CD4-positive, alpha-beta T cell treated with Interleukin-6 for 4 hours (primary cell): ENCODE measurements around the gene PLCG2.

ENCODE experiments used
- DNase-seq: peaks from one replicate; pipeline ENCODE4 v3.0.0-alpha.2; 2020; ENCODE audit warnings: mixed read lengths

Gene PLCG2

GRCh38 chr16:81817296-81817695, 38.2 kb downstream of the PLCG2 start:
- DNase-seq = no peak

- no peak for DNase-seq
Measured at GRCh38 chr16:81817789-81818567, 38.9 kb downstream of the PLCG2 start.

- DNase-seq = no peak
Measured at GRCh38 chr16:81818568-81818896, 39.4 kb downstream of the PLCG2 start.

- no peak for DNase-seq
Measured at GRCh38 chr16:81818905-81819304, 39.8 kb downstream of the PLCG2 start.

GRCh38 chr16:81821436-81822128, 42.5 kb downstream of the PLCG2 start:
- DNase-seq = no peak

GRCh38 chr16:81823111-81823510, 44.0 kb downstream of the PLCG2 start:
- no peak for DNase-seq

- no peak for DNase-seq
Measured at GRCh38 chr16:81823734-81824133, 44.6 kb downstream of the PLCG2 start.

- DNase-seq = no peak
Measured at GRCh38 chr16:81826523-81826922, 47.4 kb downstream of the PLCG2 start.

GRCh38 chr16:81830845-81831540, 51.9 kb downstream of the PLCG2 start:
- DNase-seq = no peak

- peak; percentile 9 for DNase-seq
Measured at GRCh38 chr16:81831722-81832126, 52.6 kb downstream of the PLCG2 start.

- no peak for DNase-seq
Measured at GRCh38 chr16:81832801-81833547, 53.9 kb downstream of the PLCG2 start.

GRCh38 chr16:81833751-81834150, 54.7 kb downstream of the PLCG2 start:
- DNase-seq = no peak

GRCh38 chr16:81834868-81835267, 55.8 kb downstream of the PLCG2 start:
- DNase-seq = no peak

GRCh38 chr16:81836279-81837054, 57.4 kb downstream of the PLCG2 start:
- DNase-seq = no peak

- no peak for DNase-seq
Measured at GRCh38 chr16:81837312-81837751, 58.2 kb downstream of the PLCG2 start.

GRCh38 chr16:81838794-81839193, 59.7 kb downstream of the PLCG2 start:
- no peak for DNase-seq

- no peak for DNase-seq
Measured at GRCh38 chr16:81841722-81842121, 62.6 kb downstream of the PLCG2 start.

- DNase-seq = no peak
Measured at GRCh38 chr16:81842564-81843242, 63.6 kb downstream of the PLCG2 start.

- no peak for DNase-seq
Measured at GRCh38 chr16:81843243-81843582, 64.1 kb downstream of the PLCG2 start.

GRCh38 chr16:81843683-81844082, 64.6 kb downstream of the PLCG2 start:
- no peak for DNase-seq

GRCh38 chr16:81846105-81846504, 67.0 kb downstream of the PLCG2 start:
- DNase-seq = no peak

- DNase-seq = no peak
Measured at GRCh38 chr16:81848306-81848853, 69.3 kb downstream of the PLCG2 start.
